ENCODE results near the gene SRCIN1.

DNA sequence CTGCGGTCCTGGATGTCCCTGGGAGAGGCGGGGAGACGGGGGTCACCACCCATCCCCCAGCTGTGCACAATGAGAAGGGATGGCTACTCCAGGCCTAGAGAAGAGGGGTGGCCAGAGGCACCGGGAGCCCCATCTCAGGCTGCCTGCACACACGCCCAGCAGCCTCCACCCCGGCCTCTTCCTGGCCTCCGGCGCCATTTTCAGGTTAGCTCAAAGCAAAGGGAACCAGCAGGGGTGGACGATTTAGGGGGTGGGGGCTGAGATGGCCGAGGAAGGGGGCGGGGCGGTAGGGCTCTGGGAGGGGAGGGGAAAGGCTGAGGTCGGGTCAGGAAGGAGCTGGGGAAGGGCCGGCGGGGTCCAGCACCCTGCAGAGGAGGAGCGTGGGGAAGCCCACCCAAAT is 42.8 kb downstream of the SRCIN1 start:
- TF ChIP-seq, protein P1, sequence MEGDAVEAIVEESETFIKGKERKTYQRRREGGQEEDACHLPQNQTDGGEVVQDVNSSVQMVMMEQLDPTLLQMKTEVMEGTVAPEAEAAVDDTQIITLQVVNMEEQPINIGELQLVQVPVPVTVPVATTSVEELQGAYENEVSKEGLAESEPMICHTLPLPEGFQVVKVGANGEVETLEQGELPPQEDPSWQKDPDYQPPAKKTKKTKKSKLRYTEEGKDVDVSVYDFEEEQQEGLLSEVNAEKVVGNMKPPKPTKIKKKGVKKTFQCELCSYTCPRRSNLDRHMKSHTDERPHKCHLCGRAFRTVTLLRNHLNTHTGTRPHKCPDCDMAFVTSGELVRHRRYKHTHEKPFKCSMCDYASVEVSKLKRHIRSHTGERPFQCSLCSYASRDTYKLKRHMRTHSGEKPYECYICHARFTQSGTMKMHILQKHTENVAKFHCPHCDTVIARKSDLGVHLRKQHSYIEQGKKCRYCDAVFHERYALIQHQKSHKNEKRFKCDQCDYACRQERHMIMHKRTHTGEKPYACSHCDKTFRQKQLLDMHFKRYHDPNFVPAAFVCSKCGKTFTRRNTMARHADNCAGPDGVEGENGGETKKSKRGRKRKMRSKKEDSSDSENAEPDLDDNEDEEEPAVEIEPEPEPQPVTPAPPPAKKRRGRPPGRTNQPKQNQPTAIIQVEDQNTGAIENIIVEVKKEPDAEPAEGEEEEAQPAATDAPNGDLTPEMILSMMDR (conservative IDR thresholded peaks at IDR 0.05; ENCODE audit: low read depth, low read length) = no peak
- no peak for TF ChIP-seq EZH2 (IDR thresholded peaks at IDR 0.05; ENCODE audit: low read length, unreplicated experiment)

Data from PC-3 (cell line).